ENCODE data around the gene RANBP3. TPM values are rescaled to one million over a fixed set of nuclear protein-coding genes. Genes with fewer than 3 reads are reported as not detected.

The RANBP3 gene
- total RNA-seq, 4 donors from 2014 or later = 55.6 to 85.0 (median 78.0) TPM

DNA sequence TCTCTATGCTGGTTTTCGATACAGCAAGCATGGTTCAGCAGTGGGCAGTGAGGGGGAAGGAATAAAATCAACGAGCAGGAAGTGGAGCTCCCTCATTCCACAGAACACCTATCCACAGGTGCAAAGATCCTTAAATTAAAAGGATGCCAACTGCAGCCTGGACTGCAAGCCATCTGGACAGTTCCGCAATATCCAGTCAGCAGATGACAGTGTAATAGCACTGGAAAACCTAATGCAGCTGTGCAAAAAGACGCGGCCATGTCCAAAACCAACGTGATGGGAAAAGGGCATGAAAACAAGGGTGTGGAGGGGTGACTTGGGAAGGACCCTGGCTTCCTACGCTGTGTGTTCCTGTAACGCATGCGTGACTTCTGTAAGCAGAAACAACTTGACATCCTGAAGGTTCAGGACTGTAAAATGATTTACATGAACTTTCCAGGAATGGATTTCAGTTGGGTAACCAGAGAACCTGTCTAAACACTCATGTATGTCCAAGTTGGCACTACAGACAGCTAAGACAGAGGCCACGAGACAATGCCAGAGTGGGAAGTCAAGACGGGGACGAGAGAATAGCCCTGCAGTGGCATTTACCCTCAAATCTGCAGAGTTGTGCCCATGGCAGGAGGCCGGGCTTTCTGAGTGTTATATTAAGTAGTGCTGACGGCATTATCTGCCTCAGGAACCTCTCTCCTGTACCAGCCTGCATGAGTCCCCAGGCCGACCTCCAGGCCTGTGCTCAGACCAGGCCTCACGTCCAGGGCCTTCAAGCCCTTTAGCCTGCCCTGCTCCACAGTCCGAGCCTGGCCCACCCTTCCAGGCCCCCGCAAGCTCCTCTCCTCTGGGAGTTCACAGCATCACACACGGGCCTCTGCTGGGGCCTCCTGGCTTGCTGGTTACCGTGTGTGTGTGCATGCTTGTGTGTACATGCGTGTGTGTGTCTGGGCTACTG lies 37.4 kb downstream of the RANBP3 start:
- TF ChIP-seq EP300 (IDR thresholded peaks at IDR 0.05) (no peak), POLR2A (IDR thresholded peaks at IDR 0.05) (no peak), POLR2AphosphoS5 (IDR thresholded peaks at IDR 0.05) (no peak)
- TF ChIP-seq, protein P1, sequence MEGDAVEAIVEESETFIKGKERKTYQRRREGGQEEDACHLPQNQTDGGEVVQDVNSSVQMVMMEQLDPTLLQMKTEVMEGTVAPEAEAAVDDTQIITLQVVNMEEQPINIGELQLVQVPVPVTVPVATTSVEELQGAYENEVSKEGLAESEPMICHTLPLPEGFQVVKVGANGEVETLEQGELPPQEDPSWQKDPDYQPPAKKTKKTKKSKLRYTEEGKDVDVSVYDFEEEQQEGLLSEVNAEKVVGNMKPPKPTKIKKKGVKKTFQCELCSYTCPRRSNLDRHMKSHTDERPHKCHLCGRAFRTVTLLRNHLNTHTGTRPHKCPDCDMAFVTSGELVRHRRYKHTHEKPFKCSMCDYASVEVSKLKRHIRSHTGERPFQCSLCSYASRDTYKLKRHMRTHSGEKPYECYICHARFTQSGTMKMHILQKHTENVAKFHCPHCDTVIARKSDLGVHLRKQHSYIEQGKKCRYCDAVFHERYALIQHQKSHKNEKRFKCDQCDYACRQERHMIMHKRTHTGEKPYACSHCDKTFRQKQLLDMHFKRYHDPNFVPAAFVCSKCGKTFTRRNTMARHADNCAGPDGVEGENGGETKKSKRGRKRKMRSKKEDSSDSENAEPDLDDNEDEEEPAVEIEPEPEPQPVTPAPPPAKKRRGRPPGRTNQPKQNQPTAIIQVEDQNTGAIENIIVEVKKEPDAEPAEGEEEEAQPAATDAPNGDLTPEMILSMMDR (IDR thresholded peaks at IDR 0.05) = no peak
- Histone ChIP-seq H3K9me3 (no peaks in the 10 kb centered on the region), H3K27ac (no peak overlapping the region), H3K36me3 (peaks cover 46% of the 10 kb centered on the region), H3K4me1 (peaks cover 7% of the 10 kb centered on the region), H3K4me3 (no peak overlapping the region), H3K27me3 (no peaks in the 10 kb centered on the region)
- 88% methylated on average over 21 of the region's 21 CpGs for WGBS
- DNase-seq (ENCODE audit: low spot score in 2 of 2) = no peak

DNA sequence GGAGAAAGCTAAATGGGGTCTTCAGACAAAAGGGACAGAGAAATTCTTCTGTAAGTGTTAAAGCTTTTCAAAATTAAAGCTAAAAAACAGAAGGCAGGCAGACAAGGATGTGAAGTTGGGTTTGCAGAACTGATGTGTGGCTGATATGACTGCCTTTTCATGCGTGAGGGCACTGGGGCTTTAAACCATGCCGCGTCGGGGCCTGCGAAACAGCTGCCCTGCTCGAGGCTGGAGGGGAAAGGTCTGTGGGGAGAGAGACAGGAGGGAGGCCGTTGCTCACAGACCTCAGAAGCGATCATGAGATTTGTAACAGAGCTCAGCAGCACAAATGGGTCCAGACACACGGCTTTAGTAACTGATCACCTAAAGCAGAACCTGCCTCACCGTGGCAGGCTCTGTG lies 40.4 kb downstream of the RANBP3 start:
- Histone ChIP-seq H3K27me3 (no peaks in the 10 kb centered on the region), H3K4me3 (no peak overlapping the region), H3K4me1 (peaks cover 13% of the 10 kb centered on the region), H3K9me3 (no peaks in the 10 kb centered on the region), H3K27ac (no peak overlapping the region), H3K36me3 (peaks cover 60% of the 10 kb centered on the region)
- no peak for DNase-seq (ENCODE audit: low spot score in 2 of 2)
- 78% methylated on average over 10 of the region's 10 CpGs for WGBS
- no peak for TF ChIP-seq EP300 (IDR thresholded peaks at IDR 0.05)
- TF ChIP-seq POLR2A (IDR thresholded peaks at IDR 0.05) = no peak
- no peak for TF ChIP-seq POLR2AphosphoS5 (IDR thresholded peaks at IDR 0.05)
- TF ChIP-seq, protein P1 (IDR thresholded peaks at IDR 0.05) = no peak

DNA sequence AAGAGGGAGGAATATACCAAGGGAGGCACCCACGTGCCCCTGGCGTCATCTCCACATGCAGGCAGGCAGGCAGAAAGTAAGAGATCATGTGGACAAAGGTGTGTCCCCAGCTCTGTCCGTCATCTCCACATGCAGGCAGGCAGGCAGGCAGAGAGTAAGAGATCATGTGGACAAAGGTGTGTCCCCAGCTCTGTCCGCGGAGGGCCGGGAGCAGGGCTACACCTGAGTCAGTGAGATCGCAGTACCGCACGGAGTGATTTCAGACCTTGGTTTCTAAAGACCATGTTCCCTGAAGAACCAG lies 41.7 kb downstream of the RANBP3 start:
- Histone ChIP-seq H3K36me3 (peaks cover 66% of the 10 kb centered on the region), H3K27ac (no peak overlapping the region)

DNA sequence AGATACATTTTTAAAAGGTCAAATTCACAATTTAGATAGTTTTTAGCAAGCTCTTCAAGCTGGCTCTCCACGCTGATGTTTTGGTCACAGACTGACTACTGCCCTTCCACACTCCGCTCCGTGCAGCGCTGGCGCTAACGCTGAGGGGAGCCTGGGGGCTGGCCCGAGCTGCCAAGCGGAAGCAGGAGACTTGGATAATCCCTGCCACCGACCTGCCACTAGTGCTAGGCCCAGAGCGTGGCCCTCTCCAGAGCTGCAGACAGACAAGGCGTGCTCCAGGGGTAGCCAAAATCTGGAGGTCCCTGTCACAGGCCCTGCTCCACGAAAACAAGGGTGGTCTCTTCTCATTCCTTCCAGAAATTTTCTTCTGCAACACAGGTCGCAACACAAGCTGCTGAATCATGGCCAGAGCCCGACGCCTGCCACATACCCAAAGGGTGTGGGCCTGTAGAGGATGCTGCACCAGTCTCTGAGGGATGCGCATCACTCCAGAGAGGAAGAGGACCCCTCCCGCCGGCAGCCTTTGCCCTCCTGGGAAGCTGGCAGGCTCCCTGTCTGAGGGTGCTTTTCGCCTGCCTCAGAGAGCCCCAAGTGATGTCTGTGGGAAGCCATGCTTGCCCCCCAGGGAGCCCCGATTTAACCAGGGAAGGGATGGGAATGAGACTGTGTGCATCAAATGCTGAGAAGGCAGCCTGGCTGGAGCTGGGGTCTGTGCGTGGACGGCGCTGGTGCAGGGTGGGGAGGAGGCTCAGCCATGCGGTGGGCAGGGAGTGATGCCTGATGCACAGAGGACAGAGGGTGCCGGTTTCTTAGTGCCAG lies 42.3 kb downstream of the RANBP3 start:
- 72% methylated on average over 20 of the region's 25 CpGs for WGBS
- Histone ChIP-seq H3K4me3 (no peak overlapping the region), H3K27me3 (no peaks in the 10 kb centered on the region), H3K27ac (peak overlapping the region; percentile 68), H3K4me1 (peaks cover 13% of the 10 kb centered on the region), H3K9me3 (no peaks in the 10 kb centered on the region), H3K36me3 (peaks cover 66% of the 10 kb centered on the region)
- DNase-seq (ENCODE audit: low spot score in 2 of 2) = no peak
- TF ChIP-seq EP300 (IDR thresholded peaks at IDR 0.05) = no peak
- TF ChIP-seq POLR2A (IDR thresholded peaks at IDR 0.05) = no peak
- no peak for TF ChIP-seq POLR2AphosphoS5 (IDR thresholded peaks at IDR 0.05)
- TF ChIP-seq, protein P1 (IDR thresholded peaks at IDR 0.05) = no peak

More for the DNA sequence above, 41.7 kb downstream of the RANBP3 start:
- TF ChIP-seq, protein P1 (IDR thresholded peaks at IDR 0.05) = no peak
- TF ChIP-seq POLR2AphosphoS5 (IDR thresholded peaks at IDR 0.05) (no peak), POLR2A (IDR thresholded peaks at IDR 0.05) (no peak), EP300 (IDR thresholded peaks at IDR 0.05) (no peak)
- WGBS = 92% methylated on average over 9 of the region's 9 CpGs
- Histone ChIP-seq H3K27me3 (no peaks in the 10 kb centered on the region), H3K4me1 (peaks cover 13% of the 10 kb centered on the region), H3K9me3 (no peaks in the 10 kb centered on the region), H3K4me3 (no peak overlapping the region)
- no peak for DNase-seq (ENCODE audit: low spot score in 2 of 2)
